HEK293 (cell line): ENCODE measurements around the gene SST.

Source experiments
- CTCF ChIP-seq: fragments of 450-650 bp; formaldehyde crosslinking; IDR thresholded peaks from 2 replicates; pipeline ENCODE4 v1.5.1; 2016; ENCODE audit warnings: missing biosample characterization, missing genetic modification characterization
- HOXA7 ChIP-seq: sonication (generic); formaldehyde crosslinking; IDR thresholded peaks from 2 replicates; pipeline ENCODE4 v1.8.1; 2022; ENCODE audit warnings: missing genetic modification reagents, borderline replicate concordance
- PBX3 ChIP-seq: sonication (generic); formaldehyde crosslinking; IDR thresholded peaks from 2 replicates; pipeline ENCODE4 v1.8.1; 2022; ENCODE audit warnings: mild to moderate bottlenecking, moderate library complexity, missing genetic modification reagents
- SCRT1 ChIP-seq: fragments of 450-650 bp; formaldehyde crosslinking; IDR thresholded peaks from 2 replicates; pipeline ENCODE4 v1.5.1; 2016; ENCODE audit warnings: missing biosample characterization, missing genetic modification characterization, borderline replicate concordance
- ZNF274 ChIP-seq, 2 experiments: fragments of 200-500 bp in 1 of 2; fragments of 450-650 bp in 1 of 2; sonication (Bioruptor generic) in 1 of 2; formaldehyde crosslinking in 1 of 2; IDR thresholded peaks; 2 replicates each; pipeline versions ENCODE4 v1.5.1 to v1.6.1; 2014 to 2016; ENCODE audit warnings: borderline replicate concordance in 1 of 2, inconsistent platforms in 1 of 2, low read length in 1 of 2, missing biosample characterization in 1 of 2, missing genetic modification characterization in 1 of 2
- ZNF529 ChIP-seq: fragments of 450-650 bp; formaldehyde crosslinking; IDR thresholded peaks from 2 replicates; pipeline ENCODE4 v1.5.1; 2017; ENCODE audit warnings: missing genetic modification characterization, missing biosample characterization; ENCODE audit not compliant: insufficient replicate concordance
- ZNF549 ChIP-seq: fragments of 450-650 bp; IDR thresholded peaks from 2 replicates; pipeline ENCODE4 v1.5.1; 2018; ENCODE audit warnings: missing biosample characterization, missing genetic modification characterization, mild to moderate bottlenecking, inconsistent platforms, moderate library complexity
- ZSCAN30 ChIP-seq: fragments of 450-650 bp; IDR thresholded peaks from 2 replicates; pipeline ENCODE4 v1.5.1; 2018; ENCODE audit warnings: missing biosample characterization, mild to moderate bottlenecking, missing genetic modification characterization, moderate library complexity
- ZXDB ChIP-seq: fragments of 450-650 bp; formaldehyde crosslinking; IDR thresholded peaks from 2 replicates; pipeline ENCODE4 v1.5.1; 2016; ENCODE audit warnings: missing biosample characterization, missing genetic modification characterization

- TF ChIP-seq CTCF (tag by site-specific recombination) (no peak), ZSCAN30 (tag by site-specific recombination) (no peak), ZNF549 (tag by site-specific recombination) (no peak), SCRT1 (tag by site-specific recombination) (no peak), PBX3 (no peak), ZXDB (tag by site-specific recombination) (no peak), HOXA7 (no peak), ZNF529 (tag by site-specific recombination) (no peak), ZNF274 (IDR thresholded peaks at IDR 0.05; ENCODE audit: low read length) (no peak), ZNF274 (tag by site-specific recombination; IDR thresholded peaks at IDR 0.05; ENCODE audit: borderline replicate concordance) (no peak)
These were observed 28.6 kb upstream of the SST start for GRCh38 chr3:187698499-187699399.
